Left lung (tissue), 10 donors: ENCODE measurements around the gene TTLL5. TPM values are rescaled to one million over a fixed set of nuclear protein-coding genes. Genes with fewer than 3 reads are reported as not detected.
A peak's percentile ranks its signal among the peaks of the same experiment; 100 is the strongest.

Experiments used
- ATAC-seq: fragments of 200-7000 bp; cut with Tn5 transposase; one replicate; pipeline ENCODE4 v1.9.1; 2020; ENCODE audit warnings: moderate library complexity
- DNase-seq, 4 donors: peaks; one replicate each; pipeline ENCODE4 v3.0.0-alpha.2; 2013 to 2020
- H3K27ac ChIP-seq, 2 donors: fragments of 200-600 bp; sonication (generic) in 1 of 2; one replicate each; pipeline versions ENCODE4 v1.5.0 to v1.8.0; 2020 to 2021
- H3K27me3 ChIP-seq, 2 donors: fragments of 200-600 bp; sonication (generic) in 1 of 2; one replicate each; pipeline versions ENCODE4 v1.5.0 to v1.8.0; 2020 to 2021
- H3K36me3 ChIP-seq, 2 donors: fragments of 200-600 bp; sonication (generic) in 1 of 2; one replicate each; pipeline versions ENCODE4 v1.5.0 to v1.8.0; 2020 to 2021
- H3K4me1 ChIP-seq, 2 donors: fragments of 200-600 bp; one replicate each; pipeline ENCODE4 v1.8.0; 2021
- H3K4me3 ChIP-seq, 2 donors: fragments of 200-600 bp; sonication (generic) in 1 of 2; one replicate each; pipeline versions ENCODE4 v1.5.0 to v1.8.0; 2020 to 2021; ENCODE audit warnings: mild to moderate bottlenecking in 1 of 2
- H3K9me3 ChIP-seq, 2 donors: fragments of 200-600 bp; sonication (generic) in 1 of 2; one replicate each; pipeline versions ENCODE4 v1.5.0 to v1.8.0; 2020 to 2021
- intact Hi-C, 2 donors: fragments of 100-400 bp; cut with DNase I; formaldehyde crosslinking; loops; one replicate each; pipeline versions ENCODE4 v1.11.2 to v1.14.2; 2022
- polyA plus RNA-seq, 6 donors: library from polyadenylated mRNA; unstranded; fragments of 120-200 nt; gene quantifications; one replicate each; pipeline ENCODE4 v1.2.1, GENCODE V29; 2013; ENCODE audit not compliant: insufficient read length in 6 of 6
- total RNA-seq, 2 donors: library from RNA; stranded (reverse); fragmentation: NEBNext Ultra II Directional; extraction: Animal tissue kit (Norgen Biotek cat#: 25700); gene quantifications; one replicate each; pipeline ENCODE4 v1.2.1, GENCODE V29; 2021
- TF ChIP-seq, protein P1 (sequence below), 2 donors: fragments of 200-600 bp; sonication (generic) in 1 of 2; IDR thresholded peaks; one replicate each; pipeline versions ENCODE4 v1.5.0 to v1.8.0; 2021; ENCODE audit warnings: antibody characterized with exemption in 2 of 2
- donor health status: DM: no; HTN: yes; CAD: no.
- donor health status: DM: no; HTN: no; CAD: no.

The TTLL5 gene
- total and polyA plus RNA-seq, 8 donors: 30.8 to 46.7 (median 42.1) TPM

DNA sequence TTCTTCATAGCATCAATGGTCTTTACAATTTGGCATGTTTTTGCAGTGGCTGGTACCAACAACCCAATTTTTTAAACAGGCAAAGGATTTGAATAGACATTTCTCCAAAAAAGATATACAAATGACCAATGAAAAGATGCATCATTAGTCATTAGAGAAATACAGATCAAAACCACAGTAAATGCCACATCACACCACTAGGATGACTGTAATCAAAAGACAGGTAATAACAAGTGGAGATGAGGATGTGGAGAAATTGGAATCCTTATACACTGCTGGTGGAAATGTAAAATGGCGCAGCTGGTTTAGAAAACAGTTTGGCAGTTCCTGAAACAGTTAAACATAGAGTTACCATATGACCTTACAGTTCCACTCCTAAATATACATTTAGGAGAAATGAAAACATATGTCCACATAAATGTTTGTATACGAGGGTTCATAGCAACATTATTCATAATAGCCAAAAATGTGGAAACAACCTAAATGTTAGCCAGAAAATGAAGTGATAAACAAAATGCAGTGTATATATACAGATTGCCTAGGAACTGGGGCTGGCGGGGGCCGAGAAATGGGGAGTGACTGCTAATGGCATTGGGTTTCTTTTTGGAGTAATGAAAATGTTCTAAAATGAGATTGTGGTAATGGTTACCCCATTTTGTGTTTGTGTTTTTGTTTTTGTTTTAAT, 265.5 kb downstream of the TTLL5 start:
- Histone ChIP-seq H3K36me3 (no peaks in the 10 kb centered on the region), H3K4me1 (no peaks in the 10 kb centered on the region), H3K27ac (no peak overlapping the region), H3K27me3 (no peaks in the 10 kb centered on the region), H3K4me3 (no peak overlapping the region), H3K9me3 (no peaks in the 10 kb centered on the region)
- intact Hi-C loops: no loop called here
- TF ChIP-seq, protein P1, sequence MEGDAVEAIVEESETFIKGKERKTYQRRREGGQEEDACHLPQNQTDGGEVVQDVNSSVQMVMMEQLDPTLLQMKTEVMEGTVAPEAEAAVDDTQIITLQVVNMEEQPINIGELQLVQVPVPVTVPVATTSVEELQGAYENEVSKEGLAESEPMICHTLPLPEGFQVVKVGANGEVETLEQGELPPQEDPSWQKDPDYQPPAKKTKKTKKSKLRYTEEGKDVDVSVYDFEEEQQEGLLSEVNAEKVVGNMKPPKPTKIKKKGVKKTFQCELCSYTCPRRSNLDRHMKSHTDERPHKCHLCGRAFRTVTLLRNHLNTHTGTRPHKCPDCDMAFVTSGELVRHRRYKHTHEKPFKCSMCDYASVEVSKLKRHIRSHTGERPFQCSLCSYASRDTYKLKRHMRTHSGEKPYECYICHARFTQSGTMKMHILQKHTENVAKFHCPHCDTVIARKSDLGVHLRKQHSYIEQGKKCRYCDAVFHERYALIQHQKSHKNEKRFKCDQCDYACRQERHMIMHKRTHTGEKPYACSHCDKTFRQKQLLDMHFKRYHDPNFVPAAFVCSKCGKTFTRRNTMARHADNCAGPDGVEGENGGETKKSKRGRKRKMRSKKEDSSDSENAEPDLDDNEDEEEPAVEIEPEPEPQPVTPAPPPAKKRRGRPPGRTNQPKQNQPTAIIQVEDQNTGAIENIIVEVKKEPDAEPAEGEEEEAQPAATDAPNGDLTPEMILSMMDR (IDR thresholded peaks at IDR 0.05): no peak
- DNase-seq (peak in 1 of 4 donors; percentile 22), ATAC-seq (no peak)

DNA sequence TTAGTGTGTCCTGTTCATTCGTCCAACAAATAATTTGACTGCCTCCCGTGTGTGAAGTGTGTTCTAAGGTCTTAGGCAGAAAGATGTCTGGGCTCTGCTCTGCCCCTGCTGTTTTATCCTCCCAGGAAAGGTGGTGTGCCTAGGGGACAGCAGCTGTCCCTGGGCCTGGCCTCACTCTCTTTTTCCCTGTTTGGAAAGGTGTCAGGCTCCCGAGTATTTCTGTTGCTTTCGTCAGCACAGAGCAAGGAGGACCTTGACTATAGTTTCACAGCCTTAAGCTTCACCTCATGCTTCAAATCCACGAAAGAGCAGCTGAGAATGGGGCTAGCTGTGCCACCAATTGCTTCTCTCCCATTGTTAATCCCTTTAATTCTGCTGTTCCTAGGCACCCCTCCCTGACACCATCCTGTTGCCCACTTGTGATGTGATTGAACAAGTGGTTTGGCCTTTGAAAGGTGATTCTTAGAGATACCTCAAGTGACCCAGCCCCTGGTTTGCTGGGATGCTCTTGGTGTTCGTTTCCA, 266.6 kb downstream of the TTLL5 start:
- Histone ChIP-seq H3K27me3 (no peaks in the 10 kb centered on the region), H3K4me1 (no peaks in the 10 kb centered on the region), H3K9me3 (no peaks in the 10 kb centered on the region), H3K4me3 (no peak overlapping the region), H3K27ac (no peak overlapping the region), H3K36me3 (no peaks in the 10 kb centered on the region)
- TF ChIP-seq, protein P1 (IDR thresholded peaks at IDR 0.05): no peak
- no peak for DNase-seq
- no peak for ATAC-seq
- intact Hi-C loops: no loop called here

DNA sequence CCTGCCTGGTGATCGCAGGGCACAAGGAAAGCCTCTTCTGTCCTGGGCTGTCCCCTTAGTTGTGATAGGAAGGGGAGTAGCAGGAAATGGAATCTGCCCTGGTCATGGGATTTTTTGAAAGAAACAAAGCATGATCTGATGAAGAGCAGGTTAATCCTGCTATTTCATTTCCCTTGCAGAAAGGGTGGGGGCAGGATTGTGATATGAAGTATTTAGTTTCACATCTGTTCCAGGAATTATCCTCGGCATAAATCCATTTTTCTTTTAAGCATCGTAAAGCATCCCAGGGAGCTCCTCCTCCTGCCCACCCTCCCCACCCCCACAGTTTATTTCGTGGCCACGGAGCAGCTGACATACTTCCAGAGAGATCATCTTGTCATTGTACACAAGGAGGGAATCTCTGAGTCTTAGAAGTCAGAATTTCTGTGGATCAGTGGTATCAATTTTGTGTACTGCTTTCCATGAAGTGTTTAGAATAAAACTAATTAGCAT, 267.7 kb downstream of the TTLL5 start:
- TF ChIP-seq, protein P1 (IDR thresholded peaks at IDR 0.05): no peak
- no peaks in the 10 kb centered on the region for H3K4me1 ChIP-seq
- peak in 1 of 4 donors; percentile 67 for DNase-seq
- peaks cover 0 to 2% of the 10 kb centered on the region in 2 donors for H3K36me3 ChIP-seq
- no peaks in the 10 kb centered on the region for H3K27me3 ChIP-seq
- no peak overlapping the region for H3K27ac ChIP-seq
- H3K4me3 ChIP-seq: no peak overlapping the region
- no peaks in the 10 kb centered on the region for H3K9me3 ChIP-seq
- intact Hi-C loops: no loop called here
- no peak for ATAC-seq

DNA sequence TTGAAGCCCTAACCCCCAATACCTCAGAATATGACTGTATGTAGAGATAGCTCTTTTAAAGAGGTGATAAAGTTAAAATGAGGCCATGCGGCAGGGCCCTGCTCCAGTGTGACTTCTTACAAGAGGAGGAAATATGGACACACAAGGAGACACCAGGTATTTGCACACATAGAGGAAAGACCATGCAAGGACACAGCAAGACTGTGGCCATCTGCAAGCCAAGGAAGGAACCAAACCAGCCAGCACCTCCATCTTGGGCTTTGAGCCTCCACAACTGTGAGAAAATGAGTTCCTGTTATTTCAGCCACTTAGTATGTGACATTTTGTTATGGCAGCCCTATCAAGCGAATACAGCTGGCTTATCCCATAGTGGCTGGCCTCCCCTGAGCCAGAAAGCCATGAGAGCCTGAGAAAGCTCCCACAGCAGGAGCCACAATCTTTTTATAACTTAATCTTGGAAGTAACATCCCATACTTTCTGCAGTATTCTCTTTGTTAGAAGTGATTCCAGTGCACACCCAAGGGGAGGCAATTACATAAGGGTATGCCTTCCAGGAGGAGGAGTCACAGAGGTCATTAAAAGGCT, 272.8 kb downstream of the TTLL5 start:
- intact Hi-C loops: no loop called here
- H3K36me3 ChIP-seq: peaks cover 0 to 6% of the 10 kb centered on the region in 2 donors
- ATAC-seq: no peak

More for the DNA sequence above, 272.8 kb downstream of the TTLL5 start:
- Histone ChIP-seq H3K9me3 (no peaks in the 10 kb centered on the region), H3K4me3 (no peak overlapping the region), H3K27ac (no peak overlapping the region), H3K4me1 (no peaks in the 10 kb centered on the region), H3K27me3 (no peaks in the 10 kb centered on the region)
- TF ChIP-seq, protein P1 (IDR thresholded peaks at IDR 0.05): no peak
- no peak for DNase-seq
